Right cardiac atrium (tissue), 5 donors: Measurements from ENCODE around the gene DCST2. TPM values are rescaled to one million over a fixed set of nuclear protein-coding genes. Genes with fewer than 3 reads are reported as not detected.
A peak's percentile ranks its signal among the peaks of the same experiment; 100 is the strongest.
"Not testable (repeated sequence)": the region's sequence is repeated elsewhere in the genome, so short reads cannot be mapped to it uniquely, and the experiment has no call there.

Experiments used
- ATAC-seq, 2 donors: fragments of 200-7000 bp; cut with Tn5 transposase; one replicate each; pipeline versions ENCODE4 v1.8.0 to v1.9.1; 2020; ENCODE audit warnings: moderate library complexity in 2 of 2, mild to moderate bottlenecking in 1 of 2
- DNase-seq, 3 donors: peaks; one replicate each; pipeline ENCODE4 v3.0.0-alpha.2; 2020
- H3K27ac ChIP-seq: one replicate; pipeline ENCODE4 v1.5.1; 2013; ENCODE audit warnings: mild to moderate bottlenecking, low read length, control low read depth, moderate library complexity
- H3K27me3 ChIP-seq: one replicate; pipeline ENCODE4 v1.6.1; 2013; ENCODE audit not compliant: control insufficient read depth, insufficient read depth
- H3K4me1 ChIP-seq: one replicate; pipeline ENCODE4 v1.6.1; 2013; ENCODE audit warnings: low read length; ENCODE audit not compliant: control insufficient read depth, insufficient read depth
- H3K4me3 ChIP-seq: one replicate; pipeline ENCODE4 v1.5.1; 2013; ENCODE audit warnings: low read length, control low read depth
- H3K9me3 ChIP-seq: one replicate; pipeline ENCODE4 v1.6.1; 2013; ENCODE audit warnings: low read length; ENCODE audit not compliant: control insufficient read depth
- WGBS: extraction: QIAGEN DNeasy Blood & Tissue Kit; methylation state at CpG from one replicate; pipeline ENCODE4 v1.1.7; 2013; 5-methylcytosine and 5-hydroxymethylcytosine counted together
- intact Hi-C, 4 donors: fragments of 100-400 bp; cut with DNase I; formaldehyde crosslinking; loops; one replicate each; pipeline versions ENCODE4 v1.11.0 to v1.14.0; 2022 to 2023
- polyA plus RNA-seq: library from polyadenylated mRNA; stranded (reverse); fragments of 200-250 nt; gene quantifications from one replicate; pipeline ENCODE4 v1.2.3, GENCODE V29; 2013
- total RNA-seq, 4 donors: library from RNA; stranded (reverse); fragmentation: NEBNext Ultra II Directional; extraction: Animal tissue kit (Norgen Biotek cat#: 25700); gene quantifications; one replicate each; pipeline ENCODE4 v1.2.1, GENCODE V29; 2021
- donor health status: healthy with polysubstance abuse.
- donor health status: DM: no; HTN: yes; CAD: no.
- donor health status: DM: no; HTN: no; CAD: no.
- donor health status: DM: no; HTN: yes; CAD: no; lungs with severe emphysema.
- donor health status: DM: yes; HTN: yes; CAD: no.

The DCST2 gene
- total and polyA plus RNA-seq, 5 donors, result 0.23 to 0.33 (median 0.29) TPM; not detected in 1

- peaks cover 23% of the 10 kb centered on the region for H3K4me1 ChIP-seq
Observed at GRCh38 chr1:155001675-155002463, 31.7 kb downstream of the DCST2 start.

GRCh38 chr1:155001425-155001674 is 32.2 kb downstream of the DCST2 start:
- Histone ChIP-seq H3K9me3 (no peaks in the 10 kb centered on the region), H3K27ac (peak overlapping the region; percentile 73), H3K4me3 (peak overlapping the region; percentile 87), H3K27me3 (no peaks in the 10 kb centered on the region), H3K4me1 (peaks cover 19% of the 10 kb centered on the region)
- under 1% methylated on average over 11 of the region's 11 CpGs for WGBS
- intact Hi-C loops, result no loop called here
- DNase-seq (no peak), ATAC-seq (no peak)

More at GRCh38 chr1:155001675-155002463, 31.7 kb downstream of the DCST2 start:
- H3K27me3 ChIP-seq, result no peaks in the 10 kb centered on the region
- intact Hi-C loops, result no loop called here
- no peaks in the 10 kb centered on the region for H3K9me3 ChIP-seq
- H3K27ac ChIP-seq, result peak overlapping the region; percentile 95
- DNase-seq (peak; percentile 100), ATAC-seq (peak; percentile 89)
- H3K4me3 ChIP-seq, result peak overlapping the region; percentile 87
- under 1% methylated on average over 33 of the region's 38 CpGs for WGBS

GRCh38 chr1:155000726-155001424 is 32.7 kb downstream of the DCST2 start:
- intact Hi-C loops, result no loop called here
- no peaks in the 10 kb centered on the region for H3K9me3 ChIP-seq
- H3K4me3 ChIP-seq, result peak overlapping the region; percentile 87
- ATAC-seq (peak; percentile 65 to 71), DNase-seq (peak; percentile 89 to 95 (median 93))
- H3K27ac ChIP-seq, result peak overlapping the region; percentile 73
- H3K4me1 ChIP-seq, result peaks cover 14% of the 10 kb centered on the region
- H3K27me3 ChIP-seq, result no peaks in the 10 kb centered on the region
- WGBS, result under 1% methylated on average over 43 of the region's 43 CpGs

GRCh38 chr1:155000411-155000725 is 33.2 kb downstream of the DCST2 start:
- Histone ChIP-seq H3K27me3 (no peaks in the 10 kb centered on the region), H3K9me3 (no peaks in the 10 kb centered on the region), H3K27ac (peak overlapping the region; percentile 90), H3K4me1 (peaks cover 13% of the 10 kb centered on the region), H3K4me3 (peak overlapping the region; percentile 87)
- intact Hi-C loops, result no loop called here
- DNase-seq, result peak; percentile 38 to 80 (median 76)
- ATAC-seq, result no peak
- WGBS, result 0% methylated on average over 13 of the region's 13 CpGs

GRCh38 chr1:154999571-155000410 is 33.8 kb downstream of the DCST2 start:
- H3K4me3 ChIP-seq, result peak overlapping the region; percentile 87
- no peak for ATAC-seq
- peak; percentile 27 to 71 (median 58) for DNase-seq
- no peaks in the 10 kb centered on the region for H3K27me3 ChIP-seq
- intact Hi-C loops, result no loop called here
- H3K27ac ChIP-seq, result peak overlapping the region; percentile 90
- peaks cover 11% of the 10 kb centered on the region for H3K4me1 ChIP-seq
- H3K9me3 ChIP-seq, result no peaks in the 10 kb centered on the region
- 1% methylated on average over 50 of the region's 50 CpGs for WGBS

- Histone ChIP-seq H3K4me3 (peak overlapping the region; percentile 87), H3K4me1 (peaks cover 5% of the 10 kb centered on the region), H3K27ac (peak overlapping the region; percentile 30), H3K9me3 (no peaks in the 10 kb centered on the region), H3K27me3 (no peaks in the 10 kb centered on the region)
- 11% methylated on average over 40 of the region's 40 CpGs for WGBS
- DNase-seq, result peak; percentile 76 to 89 (median 89)
- no peak for ATAC-seq
- intact Hi-C loops, result no loop called here
Observed at GRCh38 chr1:154998818-154999570, 34.6 kb downstream of the DCST2 start.

- intact Hi-C loops, result no loop called here
Observed at GRCh38 chr1:154998201-154998780, 35.3 kb downstream of the DCST2 start.

GRCh38 chr1:154996966-154997701 is 36.4 kb downstream of the DCST2 start:
- Histone ChIP-seq H3K4me1 (peaks cover 5% of the 10 kb centered on the region), H3K4me3 (no peak overlapping the region), H3K9me3 (no peaks in the 10 kb centered on the region), H3K27ac (no peak overlapping the region), H3K27me3 (no peaks in the 10 kb centered on the region)
- DNase-seq (peak in 2 of 3 donors; percentile 39 to 50), ATAC-seq (no peak)
- intact Hi-C loops, result no loop called here
- WGBS, result 85% methylated on average over 15 of the region's 15 CpGs

More at GRCh38 chr1:154998201-154998780, 35.3 kb downstream of the DCST2 start:
- 76% methylated on average over 16 of the region's 16 CpGs for WGBS
- no peak for ATAC-seq
- no peaks in the 10 kb centered on the region for H3K9me3 ChIP-seq
- H3K4me1 ChIP-seq, result peaks cover 5% of the 10 kb centered on the region
- DNase-seq, result peak in 2 of 3 donors; percentile 23 to 52
- no peak overlapping the region for H3K27ac ChIP-seq
- H3K27me3 ChIP-seq, result no peaks in the 10 kb centered on the region
- H3K4me3 ChIP-seq, result no peak overlapping the region

- 60% methylated on average over 12 of the region's 13 CpGs for WGBS
- ATAC-seq, H3K4me1 ChIP-seq, H3K27ac ChIP-seq, H3K27me3 ChIP-seq, H3K9me3 ChIP-seq, intact Hi-C loops, H3K4me3 ChIP-seq: not testable (repeated sequence)
- peak; percentile 70 to 76 (median 71) for DNase-seq
Observed at GRCh38 chr1:154995301-154995983, 38.1 kb downstream of the DCST2 start.
